ENCODE data around the gene SNCA. TPM values are rescaled to one million over a fixed set of nuclear protein-coding genes. Genes with fewer than 3 reads are reported as not detected.

SNCA gene
- total and polyA plus RNA-seq, 12 donors = 1.5 to 28.6 (median 4.7) TPM; not detected in 1

DNA sequence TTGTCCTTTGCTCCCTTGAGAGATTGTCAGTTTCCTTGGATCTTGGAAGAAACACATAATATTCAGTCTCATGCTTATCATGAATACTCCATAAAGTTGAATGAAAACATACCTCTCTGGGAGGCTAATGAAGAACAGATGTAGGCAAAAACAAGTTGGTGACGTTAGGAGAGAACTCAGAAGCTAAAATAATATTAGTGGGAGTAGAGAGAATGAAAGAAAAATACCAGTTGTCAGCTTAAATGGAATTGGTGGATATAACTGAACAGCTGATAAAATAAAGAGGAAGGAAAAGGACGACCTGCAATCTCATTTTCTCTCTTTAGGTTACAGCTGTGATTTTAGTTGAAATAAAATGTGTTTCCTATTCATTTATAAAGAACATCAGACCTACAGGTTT is 124.8 kb downstream of the SNCA start:
- WGBS, 4 donors = 32 to 44% (median 38%) methylated on average over 2 of the region's 2 CpGs
- H3K36me3 ChIP-seq (replicated peaks in 1 of 2) = no peaks in the 10 kb centered on the region
- H3K27me3 ChIP-seq = no peaks in the 10 kb centered on the region
- intact Hi-C loops (cut with DNase I) = no loop called here
- TF ChIP-seq, protein P1, sequence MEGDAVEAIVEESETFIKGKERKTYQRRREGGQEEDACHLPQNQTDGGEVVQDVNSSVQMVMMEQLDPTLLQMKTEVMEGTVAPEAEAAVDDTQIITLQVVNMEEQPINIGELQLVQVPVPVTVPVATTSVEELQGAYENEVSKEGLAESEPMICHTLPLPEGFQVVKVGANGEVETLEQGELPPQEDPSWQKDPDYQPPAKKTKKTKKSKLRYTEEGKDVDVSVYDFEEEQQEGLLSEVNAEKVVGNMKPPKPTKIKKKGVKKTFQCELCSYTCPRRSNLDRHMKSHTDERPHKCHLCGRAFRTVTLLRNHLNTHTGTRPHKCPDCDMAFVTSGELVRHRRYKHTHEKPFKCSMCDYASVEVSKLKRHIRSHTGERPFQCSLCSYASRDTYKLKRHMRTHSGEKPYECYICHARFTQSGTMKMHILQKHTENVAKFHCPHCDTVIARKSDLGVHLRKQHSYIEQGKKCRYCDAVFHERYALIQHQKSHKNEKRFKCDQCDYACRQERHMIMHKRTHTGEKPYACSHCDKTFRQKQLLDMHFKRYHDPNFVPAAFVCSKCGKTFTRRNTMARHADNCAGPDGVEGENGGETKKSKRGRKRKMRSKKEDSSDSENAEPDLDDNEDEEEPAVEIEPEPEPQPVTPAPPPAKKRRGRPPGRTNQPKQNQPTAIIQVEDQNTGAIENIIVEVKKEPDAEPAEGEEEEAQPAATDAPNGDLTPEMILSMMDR (IDR thresholded peaks at IDR 0.05) = no peak
- TF ChIP-seq POLR2A (IDR thresholded peaks at IDR 0.05) = no peak
- no peak overlapping the region for H3K4me3 ChIP-seq
- no peak overlapping the region for H3K27ac ChIP-seq
- no peak for DNase-seq
- no peaks in the 10 kb centered on the region for H3K9me3 ChIP-seq (replicated peaks in 1 of 3)
- H3K4me1 ChIP-seq (replicated peaks in 1 of 2) = no peaks in the 10 kb centered on the region

DNA sequence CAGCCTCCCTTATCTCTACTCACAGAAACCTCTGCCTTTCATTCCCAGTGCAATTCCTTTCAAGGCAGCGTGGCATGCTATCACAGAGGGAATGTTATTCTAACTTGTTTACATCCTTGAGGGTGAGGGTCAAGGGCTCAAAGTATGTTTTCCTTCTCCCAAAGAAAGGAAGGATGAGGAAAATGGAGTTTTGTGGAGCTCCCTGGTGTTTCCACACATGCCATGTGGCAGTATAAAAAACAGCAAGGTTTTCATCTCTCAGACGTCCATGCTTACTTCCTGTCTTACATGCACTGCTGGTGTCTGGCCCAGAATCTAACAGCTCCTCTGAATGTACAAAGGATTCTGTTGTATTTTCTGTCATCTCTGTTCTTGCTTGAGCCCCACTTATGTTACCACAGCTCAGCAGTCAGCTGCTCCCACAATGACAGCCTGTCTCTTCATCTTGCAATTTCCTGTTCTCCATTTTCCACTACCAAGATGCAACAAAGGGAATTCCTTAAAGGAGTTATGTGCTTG is 128.0 kb downstream of the SNCA start:
- intact Hi-C loops (cut with DNase I) = no loop called here
- DNase-seq = no peak
- Histone ChIP-seq H3K4me1 (replicated peaks in 1 of 2) (no peaks in the 10 kb centered on the region), H3K4me3 (no peak overlapping the region), H3K27ac (no peak overlapping the region), H3K27me3 (no peaks in the 10 kb centered on the region), H3K9me3 (replicated peaks in 1 of 3) (no peaks in the 10 kb centered on the region), H3K36me3 (replicated peaks in 1 of 2) (no peaks in the 10 kb centered on the region)
- 17 to 39% (median 34%) methylated on average over 2 of the region's 2 CpGs for WGBS, 4 donors
- TF ChIP-seq, protein P1 (IDR thresholded peaks at IDR 0.05) = no peak
- no peak for TF ChIP-seq POLR2A (IDR thresholded peaks at IDR 0.05)

DNA sequence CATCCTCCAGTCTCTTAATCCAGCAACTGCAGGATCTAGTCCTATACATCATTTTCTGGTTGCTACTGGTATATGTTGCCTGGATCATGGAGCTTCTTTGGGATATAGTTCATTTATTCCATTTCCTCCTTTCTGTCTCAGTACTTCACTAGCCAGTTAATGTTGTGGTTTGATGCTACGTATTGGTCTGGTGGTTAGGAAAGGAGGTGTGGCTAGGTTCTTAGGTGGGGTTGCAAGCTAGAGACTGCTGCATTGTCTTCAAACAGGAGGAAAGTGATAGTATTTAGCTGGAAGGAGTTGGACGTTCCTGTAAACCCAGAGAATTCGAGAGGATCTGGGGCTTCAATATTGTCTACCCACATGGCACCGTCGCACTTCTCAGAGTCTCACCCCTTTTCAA is 129.5 kb downstream of the SNCA start:
- Histone ChIP-seq H3K27ac (no peak overlapping the region), H3K4me1 (replicated peaks in 1 of 2) (no peaks in the 10 kb centered on the region), H3K9me3 (replicated peaks in 1 of 3) (no peaks in the 10 kb centered on the region), H3K4me3 (no peak overlapping the region), H3K36me3 (replicated peaks in 1 of 2) (no peaks in the 10 kb centered on the region), H3K27me3 (no peaks in the 10 kb centered on the region)
- TF ChIP-seq, protein P1 (IDR thresholded peaks at IDR 0.05) = no peak
- TF ChIP-seq POLR2A (IDR thresholded peaks at IDR 0.05) = no peak
- 78 to 84% (median 80%) methylated on average over 5 of the region's 5 CpGs for WGBS, 4 donors
- DNase-seq = no peak
- intact Hi-C loops (cut with DNase I) = no loop called here

DNA sequence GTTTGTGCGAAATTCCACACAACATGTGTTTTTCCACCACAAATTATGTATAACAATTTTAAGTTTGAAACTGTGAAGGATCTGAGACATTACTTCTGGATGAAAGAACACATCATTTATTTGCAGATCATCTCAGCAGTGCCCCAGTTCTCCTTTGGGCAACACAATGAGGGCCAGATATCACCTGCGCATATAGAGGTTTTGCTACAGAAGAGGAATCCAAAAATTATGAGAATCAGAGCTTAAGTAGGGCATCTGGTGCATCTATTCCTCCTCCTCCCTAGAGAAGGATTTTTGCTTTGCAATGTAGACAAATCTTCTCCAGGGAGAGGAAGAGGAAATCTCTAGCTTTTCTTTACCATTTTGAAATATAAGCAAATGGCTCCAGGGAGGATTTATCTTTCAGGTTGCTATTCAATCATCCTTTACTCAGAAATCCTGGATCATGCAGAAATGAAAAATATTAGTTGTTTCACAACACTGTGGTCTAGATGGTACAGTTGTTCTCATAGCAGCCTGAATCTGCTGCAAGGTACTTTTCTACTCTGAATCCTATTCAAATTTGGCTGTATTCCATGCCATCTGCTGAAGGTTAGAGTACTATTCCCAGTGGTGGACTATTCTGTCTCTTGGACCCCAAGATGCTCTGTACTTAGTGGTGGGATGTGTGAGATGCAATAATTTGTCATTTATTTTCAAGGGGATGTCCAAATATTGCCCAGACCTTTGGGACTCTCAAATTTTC is 132.1 kb downstream of the SNCA start:
- Histone ChIP-seq H3K4me1 (replicated peaks in 1 of 2) (no peaks in the 10 kb centered on the region), H3K27me3 (no peaks in the 10 kb centered on the region)
- WGBS, 4 donors = 84 to 91% (median 85%) methylated on average over 2 of the region's 2 CpGs

More for the DNA sequence above, 132.1 kb downstream of the SNCA start:
- intact Hi-C loops (cut with DNase I) = no loop called here
- Histone ChIP-seq H3K9me3 (replicated peaks in 1 of 3) (no peaks in the 10 kb centered on the region), H3K36me3 (replicated peaks in 1 of 2) (no peaks in the 10 kb centered on the region), H3K27ac (no peak overlapping the region), H3K4me3 (no peak overlapping the region)
- DNase-seq = no peak
- no peak for TF ChIP-seq POLR2A (IDR thresholded peaks at IDR 0.05)
- TF ChIP-seq, protein P1 (IDR thresholded peaks at IDR 0.05) = no peak
